Upper lobe of left lung (tissue), 6 donors: Measurements from ENCODE around the gene C1orf122. TPM values are rescaled to one million over a fixed set of nuclear protein-coding genes. Genes with fewer than 3 reads are reported as not detected.

Experiments
- ATAC-seq, 2 donors: fragments of 200-7000 bp; cut with Tn5 transposase; one replicate each; pipeline ENCODE4 v1.9.1; 2022; ENCODE audit warnings: mild to moderate bottlenecking in 2 of 2, moderate library complexity in 2 of 2; ENCODE audit not compliant: low FRiP score in 2 of 2
- DNase-seq, 2 donors: peaks; one replicate each; pipeline ENCODE4 v3.0.0-alpha.2; 2019 to 2020
- H3K27ac ChIP-seq, 4 donors: fragments of 200-600 bp; sonication (generic); one replicate each; pipeline ENCODE4 v1.5.1; 2016 to 2019
- H3K27me3 ChIP-seq, 4 donors: fragments of 200-600 bp; sonication (generic); one replicate each; pipeline ENCODE4 v1.5.1; 2017 to 2019
- H3K36me3 ChIP-seq, 4 donors: fragments of 200-600 bp; sonication (generic); one replicate each; pipeline ENCODE4 v1.5.1; 2016 to 2019
- H3K4me1 ChIP-seq, 4 donors: fragments of 200-600 bp; sonication (generic); one replicate each; pipeline ENCODE4 v1.5.1; 2018 to 2019
- H3K4me3 ChIP-seq, 4 donors: fragments of 200-600 bp; sonication (generic); one replicate each; pipeline ENCODE4 v1.5.1; 2017 to 2019; ENCODE audit warnings: mild to moderate bottlenecking in 2 of 4, moderate library complexity in 1 of 4
- H3K9me3 ChIP-seq, 4 donors: fragments of 200-600 bp; sonication (generic); one replicate each; pipeline ENCODE4 v1.5.1; 2018 to 2019
- CTCF ChIP-seq, 6 experiments: fragments of 450-650 bp in 4 of 6; fragments of 200-600 bp in 2 of 6; sonication (generic) in 2 of 6; IDR thresholded peaks; one replicate each; pipeline ENCODE4 v1.5.1; 2016 to 2019; ENCODE audit warnings: antibody characterized with exemption in 6 of 6
- EP300 ChIP-seq, 4 donors: sonication (generic); formaldehyde crosslinking; IDR thresholded peaks; one replicate each; pipeline ENCODE4 v1.5.1; 2017; ENCODE audit warnings: antibody characterized with exemption in 4 of 4, control low read depth in 2 of 4
- POLR2A ChIP-seq, 4 donors: fragments of 450-650 bp; IDR thresholded peaks; one replicate each; pipeline ENCODE4 v1.5.1; 2016 to 2017; ENCODE audit warnings: antibody characterized with exemption in 4 of 4, mild to moderate bottlenecking in 2 of 4
- POLR2AphosphoS5 ChIP-seq, 2 donors: sonication (generic); formaldehyde crosslinking; IDR thresholded peaks; one replicate each; pipeline ENCODE4 v1.5.1; 2017; ENCODE audit warnings: antibody characterized with exemption in 2 of 2
- WGBS, 2 donors: methylation state at CpG; one replicate each; pipeline ENCODE4 v1.1.5; 2017 to 2018; 5-methylcytosine and 5-hydroxymethylcytosine counted together
- total RNA-seq, 6 donors: library from RNA; depleted of rRNA in 4 of 6; stranded (reverse); fragments of >200 nt in 4 of 6; gene quantifications; one replicate each; pipeline versions ENCODE4 v1.1.0 to v1.2.1, GENCODE V29; 2016 to 2021
- donor health status: DM: no; HTN: no; CAD: no; lungs with moderate emphysema.
- donor health status: DM: no; HTN: yes; CAD: no; lungs with severe emphysema.

C1orf122 gene
- total RNA-seq, 6 donors from 2014 or later = 30.0 to 90.1 (median 39.9) TPM

DNA sequence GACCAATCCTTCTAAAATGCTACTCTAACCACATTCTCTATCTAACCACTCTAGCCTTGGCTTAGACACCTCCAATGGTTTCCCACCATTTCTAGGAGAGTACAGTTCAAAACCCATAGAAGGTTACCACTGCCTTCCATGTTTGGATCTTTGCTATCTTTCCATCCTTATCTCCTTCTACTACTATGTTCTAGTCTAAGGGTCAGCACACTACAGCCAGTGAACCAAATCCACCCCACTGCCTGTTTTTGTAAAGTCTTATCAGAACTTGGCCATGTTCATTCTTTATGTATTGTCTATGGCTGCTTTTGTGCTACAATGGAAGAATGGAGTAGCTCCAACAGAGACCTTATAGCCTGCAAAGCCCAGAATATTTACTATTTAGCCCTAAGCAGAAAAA is 45.6 kb downstream of the C1orf122 start:
- no peak for TF ChIP-seq POLR2AphosphoS5 (IDR thresholded peaks at IDR 0.05)
- TF ChIP-seq CTCF (IDR thresholded peaks at IDR 0.05) = no peak
- no peak for TF ChIP-seq EP300 (IDR thresholded peaks at IDR 0.05)
- no peak for TF ChIP-seq POLR2A (IDR thresholded peaks at IDR 0.05)
- Histone ChIP-seq H3K27ac (no peak overlapping the region), H3K9me3 (no peaks in the 10 kb centered on the region), H3K27me3 (no peaks in the 10 kb centered on the region), H3K36me3 (peaks cover 0 to 40% (median 13%) of the 10 kb centered on the region in 4 donors), H3K4me3 (no peak overlapping the region), H3K4me1 (peaks cover 31 to 76% (median 58%) of the 10 kb centered on the region in 4 donors)
- DNase-seq = no peak
- ATAC-seq = no peak

GRCh38 chr1:37854406-37854805 is 46.8 kb downstream of the C1orf122 start:
- H3K27me3 ChIP-seq = no peaks in the 10 kb centered on the region
- no peak for TF ChIP-seq EP300 (IDR thresholded peaks at IDR 0.05)
- H3K27ac ChIP-seq = no peak overlapping the region
- no peaks in the 10 kb centered on the region for H3K9me3 ChIP-seq
- ATAC-seq = no peak
- 94 to 97% methylated on average over 6 of the region's 6 CpGs for WGBS, 2 donors
- no peak overlapping the region for H3K4me3 ChIP-seq
- peaks cover 0 to 34% (median 12%) of the 10 kb centered on the region in 4 donors for H3K36me3 ChIP-seq
- no peak for DNase-seq
- peaks cover 40 to 75% (median 62%) of the 10 kb centered on the region in 4 donors for H3K4me1 ChIP-seq

Other genes starting within 250 kb of the C1orf122 start
- 10 to 100 TPM; 28.3 to 56.2 (median 40.3) TPM for gene GNL2, start 211.9 kb upstream of the C1orf122 start, total RNA-seq
- 1 to 10 TPM in 5 of 6 donors, under 1 TPM in 1; 0.98 to 5.4 (median 3.5) TPM for gene RSPO1, start 172.9 kb upstream of the C1orf122 start, total RNA-seq
- 1 to 10 TPM in 4 of 6 donors, under 1 TPM in 1, not detected in 1; 0.89 to 2.0 (median 1.5) TPM for gene CDCA8, start 115.3 kb upstream of the C1orf122 start, total RNA-seq
- gene EPHA10, start 42.7 kb upstream of the C1orf122 start, total RNA-seq = 1 to 10 TPM in 2 of 6 donors, under 1 TPM in 2, not detected in 2; 0.76 to 1.7 (median 0.92) TPM
- gene MANEAL, start 13.9 kb upstream of the C1orf122 start, total RNA-seq = 1 to 10 TPM; 2.8 to 8.1 (median 5.2) TPM
- 10 to 100 TPM in 4 of 6 donors, 1 to 10 TPM in 2; 4.2 to 22.2 (median 13.3) TPM for gene YRDC, start 418 bp downstream of the C1orf122 start, total RNA-seq
- 10 to 100 TPM in 3 of 6 donors, 1 to 10 TPM in 3; 5.2 to 27.4 (median 8.7) TPM for gene MTF1, start 51.8 kb downstream of the C1orf122 start, total RNA-seq
- gene INPP5B, start 139.3 kb downstream of the C1orf122 start, total RNA-seq = 100 to 1,000 TPM in 1 of 6 donors, 10 to 100 TPM in 5; 25.8 to 201 (median 44.1) TPM
- 10 to 100 TPM; 36.5 to 80.7 (median 42.8) TPM for gene SF3A3, start 182.2 kb downstream of the C1orf122 start, total RNA-seq
- gene FHL3, start 197.7 kb downstream of the C1orf122 start, total RNA-seq = 10 to 100 TPM in 5 of 6 donors, 1 to 10 TPM in 1; 9.5 to 25.8 (median 18.6) TPM
- 10 to 100 TPM in 5 of 6 donors, 1 to 10 TPM in 1; 8.4 to 53.4 (median 25.4) TPM for gene UTP11, start 204.9 kb downstream of the C1orf122 start, total RNA-seq
- gene POU3F1, start 239.0 kb downstream of the C1orf122 start, total RNA-seq = 1 to 10 TPM in 1 of 6 donors, under 1 TPM in 1, not detected in 4; 0.40 to 1.0 TPM